CD4-positive, alpha-beta T cell treated with Interleukin-12 subunit alpha and Interleukin-12 subunit beta, for 1 hour (primary cell): ENCODE data around the gene XPOT.

Experiments
- DNase-seq: peaks from one replicate; pipeline ENCODE4 v3.0.0-alpha.2; 2020

The XPOT gene

GRCh38 chr12:64428956-64429355 is 24.8 kb downstream of the XPOT start:
- DNase-seq: no peak

- DNase-seq: no peak
Observed at GRCh38 chr12:64430886-64431285, 26.7 kb downstream of the XPOT start.

GRCh38 chr12:64431791-64432190 is 27.6 kb downstream of the XPOT start:
- no peak for DNase-seq

GRCh38 chr12:64433915-64434314 is 29.7 kb downstream of the XPOT start:
- DNase-seq: no peak

GRCh38 chr12:64440100-64440499 is 35.9 kb downstream of the XPOT start:
- no peak for DNase-seq

GRCh38 chr12:64445490-64445889 is 41.3 kb downstream of the XPOT start:
- DNase-seq: no peak

- DNase-seq: no peak
Observed at GRCh38 chr12:64446295-64446694, 42.1 kb downstream of the XPOT start.

GRCh38 chr12:64450057-64450640 is 46.0 kb downstream of the XPOT start:
- DNase-seq: no peak

GRCh38 chr12:64450711-64451486 is 46.7 kb downstream of the XPOT start:
- no peak for DNase-seq

- DNase-seq: peak; percentile 70
Observed at GRCh38 chr12:64451687-64452558, 47.7 kb downstream of the XPOT start, which contains the start of gene TBK1. TBK1 (plus strand) TSS chr12:64452120; CDS start chr12:64455871, 3,751 bp downstream.

- peak; percentile 41 for DNase-seq
Observed at GRCh38 chr12:64452559-64453329, 48.6 kb downstream of the XPOT start.

- DNase-seq: no peak
Observed at GRCh38 chr12:64455506-64455905, 51.3 kb downstream of the XPOT start.

- peak; percentile 35 for DNase-seq
Observed at GRCh38 chr12:64456119-64456518, 51.9 kb downstream of the XPOT start.

- DNase-seq: peak; percentile 47
Observed at GRCh38 chr12:64457032-64457431, 52.8 kb downstream of the XPOT start.

GRCh38 chr12:64457466-64457865 is 53.3 kb downstream of the XPOT start:
- no peak for DNase-seq

- no peak for DNase-seq
Observed at GRCh38 chr12:64457923-64458322, 53.7 kb downstream of the XPOT start.

GRCh38 chr12:64459394-64459891 is 55.3 kb downstream of the XPOT start:
- DNase-seq: peak; percentile 36

- no peak for DNase-seq
Observed at GRCh38 chr12:64461634-64462414, 57.6 kb downstream of the XPOT start.

GRCh38 chr12:64466178-64466577 is 62.0 kb downstream of the XPOT start:
- no peak for DNase-seq

- no peak for DNase-seq
Observed at GRCh38 chr12:64468966-64469365, 64.8 kb downstream of the XPOT start.

- DNase-seq: no peak
Observed at GRCh38 chr12:64469455-64470142, 65.4 kb downstream of the XPOT start.
